Activated CD4-positive, CD25-positive, alpha-beta regulatory T cell treated with anti-CD3 and anti-CD28 coated beads, Interleukin-2, amount 50 U/mL, for 16 hours (primary cell): ENCODE results near the gene KCTD6.

Source experiments
- DNase-seq: peaks from one replicate; pipeline ENCODE4 v3.0.0-alpha.2; 2020; ENCODE audit warnings: low read depth, low spot score

KCTD6 gene

DNA sequence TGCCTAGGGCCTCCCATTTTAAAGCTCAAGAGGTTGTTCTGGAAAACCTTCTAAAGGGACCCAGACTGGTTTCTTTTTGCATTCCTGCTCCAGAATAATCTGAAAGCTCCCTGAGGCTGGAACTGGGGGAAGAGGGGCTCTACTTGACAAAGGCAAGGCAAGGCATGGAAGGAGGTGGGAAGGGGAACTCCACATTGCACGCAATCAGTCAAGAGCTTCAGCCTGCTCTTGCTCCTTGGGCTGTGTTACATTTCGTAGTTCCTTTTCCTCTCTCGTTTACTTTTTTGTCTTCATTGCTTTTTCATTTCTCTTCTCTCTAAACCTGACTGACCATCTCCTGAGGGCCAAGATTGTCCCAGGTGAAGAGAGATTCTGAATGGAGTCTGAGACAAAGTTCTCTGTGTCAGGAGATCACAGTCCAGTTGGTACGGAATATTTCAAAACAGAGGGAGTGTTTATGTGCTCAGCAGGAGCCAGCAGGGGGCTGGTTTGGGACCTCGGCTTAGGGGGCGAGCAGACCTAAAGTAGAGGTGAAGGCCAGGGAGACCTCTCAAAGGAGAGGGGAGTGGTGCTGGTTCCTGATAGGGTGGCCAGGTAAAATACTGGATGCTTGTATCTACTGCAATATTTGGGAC lies 6.0 kb upstream of the KCTD6 start:
- no peak for DNase-seq

DNA sequence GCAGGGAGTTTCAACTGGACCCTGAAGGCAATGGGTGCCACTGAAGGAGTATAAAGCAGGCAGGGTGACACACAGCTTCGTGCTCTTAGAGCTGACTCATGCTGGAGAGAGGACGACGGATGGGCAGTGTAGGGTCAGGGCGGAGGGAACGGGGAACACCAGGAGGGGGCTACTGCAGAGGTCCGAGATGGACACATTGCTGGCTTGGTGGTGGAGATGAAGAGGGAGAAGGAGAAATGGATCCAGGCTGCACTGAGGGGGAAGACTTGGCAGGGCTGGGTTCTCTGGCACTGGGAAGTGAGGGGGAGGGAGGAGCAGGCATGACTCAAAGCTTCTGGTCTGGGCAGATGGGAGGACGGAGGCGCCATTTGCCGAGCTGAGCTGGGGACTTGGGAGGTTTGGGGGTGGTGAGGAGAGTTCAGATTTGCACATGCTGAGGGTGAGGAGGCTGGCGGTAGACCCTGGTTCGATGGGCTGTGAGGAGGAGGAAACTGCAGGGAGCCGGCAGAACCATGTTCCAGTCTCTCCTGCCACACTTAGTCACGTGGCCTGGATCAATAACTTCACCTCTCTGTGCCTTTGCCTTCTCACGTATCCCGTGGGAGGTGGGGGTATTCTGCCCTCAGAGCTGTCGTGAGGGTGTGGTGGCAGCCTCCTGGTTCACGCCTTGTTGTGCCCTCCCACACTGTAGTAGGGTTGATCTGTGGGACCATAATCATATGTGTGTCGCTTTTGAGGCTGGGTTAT lies 4.6 kb upstream of the KCTD6 start:
- DNase-seq = no peak

DNA sequence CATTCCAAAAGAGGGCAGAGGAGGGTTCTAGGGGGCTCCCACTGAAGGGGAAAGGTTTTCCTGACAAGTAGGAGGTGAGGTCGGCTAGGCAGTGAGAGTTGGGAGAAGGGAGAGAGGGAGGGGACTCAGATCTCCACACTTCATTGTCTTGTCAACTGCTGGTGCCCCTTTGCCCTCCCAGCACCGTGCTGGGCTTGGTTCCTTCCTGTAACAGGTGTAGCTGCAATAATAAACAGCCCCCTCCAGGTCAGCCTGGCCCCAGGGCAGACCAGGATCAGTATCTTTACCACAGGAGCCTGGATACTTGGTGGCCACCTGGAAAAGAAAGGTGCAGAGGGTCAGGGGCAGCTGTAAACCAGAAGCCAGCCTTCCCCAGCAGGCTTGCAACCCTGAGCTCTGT lies 2.9 kb upstream of the KCTD6 start:
- no peak for DNase-seq

DNA sequence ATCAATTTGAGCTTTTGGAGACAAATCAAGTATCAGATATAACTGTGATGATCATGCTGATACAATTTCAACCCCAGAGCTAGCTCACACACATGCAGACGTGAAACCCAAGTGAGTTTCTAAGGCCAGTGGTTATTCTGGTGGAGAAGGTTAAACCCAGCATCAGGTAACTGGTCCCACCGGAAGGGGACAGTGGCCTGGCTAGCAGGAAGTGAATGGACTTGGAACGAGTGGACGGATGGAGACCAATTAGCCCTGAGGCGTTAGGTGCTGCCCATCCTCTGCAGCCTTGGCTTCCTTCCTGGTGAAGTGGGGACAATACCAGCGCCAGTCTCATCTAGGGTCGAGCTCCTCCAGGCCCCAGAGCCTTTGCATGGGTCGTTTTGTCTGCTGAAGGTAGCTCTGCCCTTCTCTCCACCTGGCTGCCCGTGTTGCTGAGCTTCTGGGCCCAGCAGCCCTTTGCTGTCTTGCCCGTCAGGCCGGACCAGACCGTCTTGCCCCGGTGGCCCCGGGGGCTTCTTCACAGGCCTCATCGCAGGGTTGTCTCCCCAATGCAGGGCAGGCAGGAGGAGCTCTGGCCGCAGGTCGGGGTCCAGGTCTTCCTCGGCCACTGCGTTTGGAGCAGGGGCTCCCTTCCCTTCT lies 915 bp upstream of the KCTD6 start:
- peak; percentile 6 for DNase-seq

DNA sequence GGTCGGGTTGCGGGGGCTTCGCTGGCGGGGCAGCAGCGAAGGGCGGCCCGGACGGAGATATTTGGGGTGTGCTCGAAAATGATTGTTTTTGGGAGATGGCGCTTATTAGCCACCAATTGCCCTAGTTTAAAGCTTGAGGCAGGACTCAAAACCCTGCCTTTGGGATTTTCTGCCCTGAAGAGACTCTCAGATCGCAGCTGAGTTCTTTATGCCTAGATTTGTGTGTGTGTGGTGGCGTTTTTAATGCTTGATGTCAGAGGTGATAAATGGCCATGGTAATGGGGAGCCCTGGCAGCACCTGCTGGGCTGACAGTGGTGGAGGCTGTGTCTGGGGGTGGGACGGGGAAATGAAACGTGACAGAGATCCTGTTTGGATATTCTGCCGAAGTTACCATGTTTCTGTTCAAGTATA lies 604 bp downstream of the KCTD6 start:
- no peak for DNase-seq

DNA sequence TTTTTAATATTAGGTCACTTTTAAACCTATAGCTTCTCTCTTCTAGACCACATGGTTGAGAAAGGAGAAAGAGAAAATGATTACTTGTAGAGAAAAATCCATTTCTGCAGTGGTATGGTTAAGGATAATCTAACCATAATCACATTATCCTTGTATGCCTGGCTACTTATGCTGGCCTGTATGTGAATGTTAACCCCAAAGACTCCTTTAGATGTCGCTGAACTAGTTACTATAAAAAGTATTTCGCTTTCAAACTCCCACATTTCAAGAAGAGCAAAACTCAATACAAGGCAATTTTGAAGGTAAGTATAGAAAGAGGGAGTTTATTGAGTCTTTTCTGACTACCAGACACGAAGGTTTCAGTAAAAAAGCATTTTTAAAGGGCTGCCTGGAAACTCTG lies 2.2 kb downstream of the KCTD6 start:
- no peak for DNase-seq

DNA sequence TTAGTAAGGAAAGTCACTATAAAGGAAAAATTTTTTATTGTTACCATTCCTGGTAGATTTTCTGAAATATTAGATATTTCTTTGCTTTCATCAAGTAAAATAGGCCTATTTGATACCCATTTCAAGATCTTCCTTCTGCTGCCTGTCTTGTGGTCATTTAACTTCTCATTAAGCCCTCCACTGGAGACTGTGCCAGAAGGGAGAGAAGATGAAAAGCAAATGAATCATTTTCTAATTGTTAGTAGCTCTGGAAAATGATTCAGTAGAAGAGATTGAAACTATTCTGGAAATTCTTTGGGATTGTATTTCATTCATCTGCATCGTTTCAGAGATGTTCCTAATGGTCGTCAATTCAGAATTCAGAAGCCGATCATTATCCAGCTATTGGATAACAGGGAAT lies 3.2 kb downstream of the KCTD6 start:
- no peak for DNase-seq

DNA sequence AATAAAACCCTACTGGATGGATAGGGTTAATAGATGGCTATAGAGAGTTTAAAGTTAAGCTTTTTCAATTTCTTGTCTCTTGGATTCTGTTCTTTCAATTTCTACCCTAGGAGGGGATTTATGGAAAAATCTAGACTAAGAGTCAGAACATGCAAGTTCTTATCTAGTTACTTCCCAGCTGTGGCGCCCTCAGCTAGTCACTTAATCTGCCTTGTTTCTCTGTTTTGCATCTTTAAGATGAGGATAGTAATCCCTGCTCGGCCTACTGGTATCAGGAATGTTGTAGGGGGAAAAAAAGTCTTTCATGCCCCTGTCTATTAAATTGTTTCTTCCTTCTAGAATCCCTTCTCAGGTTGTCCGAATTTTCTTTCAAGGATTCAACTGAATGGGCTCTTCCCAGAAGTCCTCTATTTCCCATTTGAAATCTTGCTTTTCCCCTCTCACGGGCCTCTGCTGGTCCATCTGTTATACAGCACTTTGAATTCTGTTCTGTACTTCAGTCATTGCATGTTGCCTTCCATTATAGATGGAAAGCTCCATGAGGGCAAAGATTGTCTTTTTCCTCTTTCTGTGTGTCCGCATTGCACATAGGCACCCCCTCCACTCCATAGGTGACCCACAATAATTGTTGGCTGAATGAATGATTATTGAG lies 4.4 kb downstream of the KCTD6 start:
- no peak for DNase-seq

- no peak for DNase-seq
Measured at GRCh38 chr3:58497097-58497496, 5.2 kb downstream of the KCTD6 start.

DNA sequence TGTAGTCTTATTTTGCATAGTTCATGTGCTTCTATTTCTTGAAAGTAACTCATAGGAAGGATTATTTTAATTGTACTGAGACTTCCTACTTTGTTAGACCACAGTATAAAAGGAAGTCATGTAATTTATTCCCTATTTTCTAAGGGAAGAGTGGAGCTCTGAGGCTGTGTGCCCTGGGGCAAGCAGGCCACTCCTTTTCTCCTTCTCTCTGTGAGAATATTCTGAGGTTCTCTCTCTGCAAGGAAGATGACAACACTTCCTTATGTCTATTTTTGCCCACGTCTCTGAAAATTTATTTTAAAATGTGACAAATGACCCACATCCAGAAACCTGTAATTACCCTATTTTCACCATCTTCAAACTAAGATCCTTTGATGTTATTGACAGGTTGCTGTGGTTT lies 11.0 kb downstream of the KCTD6 start:
- DNase-seq = no peak

DNA sequence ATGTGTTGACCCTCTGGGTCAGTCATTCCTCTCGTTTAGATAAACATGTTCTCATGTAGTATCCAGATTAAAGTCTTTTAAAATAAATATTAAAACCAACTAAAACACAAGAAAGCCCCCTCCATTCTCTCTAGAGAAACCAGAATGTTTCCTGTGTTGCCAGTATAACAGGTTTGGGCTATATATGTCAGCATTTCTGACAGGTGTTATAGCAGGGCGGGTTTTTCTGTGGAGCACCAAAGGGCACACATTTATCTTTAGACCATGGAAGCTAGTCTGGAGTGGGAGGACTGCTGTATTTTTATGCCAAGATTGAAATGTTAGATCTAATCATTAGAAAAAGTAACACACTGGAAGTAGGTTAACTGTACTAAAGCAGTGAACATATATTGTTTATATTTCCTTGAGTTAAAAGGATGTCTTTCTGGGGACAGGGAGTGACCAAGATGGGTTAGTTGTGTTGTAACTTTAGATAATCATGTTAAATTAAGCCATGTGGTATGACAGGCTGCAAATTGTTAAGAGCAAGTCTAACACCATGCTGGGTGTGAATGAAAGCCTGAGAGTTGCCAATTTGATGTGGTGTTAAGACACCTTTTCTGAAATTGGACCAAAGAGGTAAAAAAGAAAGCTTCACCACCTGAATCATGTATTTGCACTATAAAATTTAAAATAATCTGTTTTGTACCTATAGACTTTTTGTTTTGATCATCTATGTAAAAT lies 15.6 kb downstream of the KCTD6 start:
- DNase-seq = no peak

DNA sequence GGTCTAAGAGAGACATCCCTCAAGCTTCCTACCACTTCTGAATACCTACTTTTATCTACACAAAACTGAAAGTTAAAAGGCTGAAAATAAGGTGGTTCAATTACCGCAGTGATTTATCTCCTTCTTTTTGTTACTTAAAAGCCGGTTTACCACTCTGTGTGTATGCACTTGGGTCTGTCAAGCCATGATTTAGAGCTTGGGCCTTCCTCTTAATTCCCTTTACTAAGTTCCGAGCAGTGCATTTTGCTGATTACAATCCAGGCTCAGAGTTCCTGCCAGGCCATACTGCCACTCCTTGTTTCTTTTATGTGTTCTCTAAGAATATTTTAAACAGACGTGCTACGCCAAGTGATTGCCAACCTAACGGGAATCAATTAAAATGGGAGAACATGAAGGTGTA lies 16.5 kb downstream of the KCTD6 start:
- no peak for DNase-seq

DNA sequence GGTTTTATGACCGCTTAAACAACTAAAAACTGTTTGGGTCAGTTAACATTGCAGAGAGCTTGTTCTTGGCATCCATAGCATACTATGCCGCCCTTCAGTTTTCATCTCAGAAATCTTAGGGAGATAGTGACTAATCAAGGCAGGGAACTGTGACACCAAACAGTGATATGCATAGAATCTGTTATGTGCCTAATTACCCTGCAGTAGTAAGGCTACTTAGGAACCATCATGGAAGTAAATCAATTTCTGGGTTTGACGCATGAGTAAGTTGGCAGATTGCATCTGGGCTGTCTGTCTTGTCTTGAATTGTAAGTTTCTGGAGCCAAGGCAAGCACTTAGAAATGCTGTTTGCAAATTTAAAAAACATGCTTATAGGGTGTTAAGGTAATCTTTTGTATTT lies 22.5 kb downstream of the KCTD6 start:
- DNase-seq = no peak

DNA sequence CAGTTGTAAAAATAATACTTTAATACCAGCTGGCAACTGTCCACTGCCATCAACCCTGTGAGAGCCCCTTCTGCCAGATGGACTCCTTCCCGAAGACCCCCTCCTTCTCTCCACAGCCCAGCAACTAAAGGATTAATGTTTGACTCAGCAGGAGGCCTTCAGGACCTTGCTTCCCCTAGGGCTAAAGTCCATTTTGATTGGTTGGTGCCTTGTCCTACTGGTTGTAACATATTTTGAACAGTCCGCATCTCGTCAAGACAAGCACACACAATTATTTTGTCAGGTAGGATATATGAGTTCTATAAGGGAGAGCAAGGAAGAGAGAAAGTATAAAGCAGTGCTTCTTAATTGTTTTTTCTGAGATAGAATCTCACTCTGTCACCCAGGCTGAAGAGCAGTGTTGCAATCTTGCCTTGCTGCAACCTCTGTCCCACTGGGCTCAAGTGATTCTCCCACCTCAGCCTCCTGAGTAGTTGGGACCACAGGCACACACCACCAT lies 26.4 kb downstream of the KCTD6 start:
- DNase-seq = no peak

GRCh38 chr3:58519668-58520402 lies 27.9 kb downstream of the KCTD6 start:
- DNase-seq = no peak

GRCh38 chr3:58520403-58521335 lies 28.8 kb downstream of the KCTD6 start:
- no peak for DNase-seq

DNA sequence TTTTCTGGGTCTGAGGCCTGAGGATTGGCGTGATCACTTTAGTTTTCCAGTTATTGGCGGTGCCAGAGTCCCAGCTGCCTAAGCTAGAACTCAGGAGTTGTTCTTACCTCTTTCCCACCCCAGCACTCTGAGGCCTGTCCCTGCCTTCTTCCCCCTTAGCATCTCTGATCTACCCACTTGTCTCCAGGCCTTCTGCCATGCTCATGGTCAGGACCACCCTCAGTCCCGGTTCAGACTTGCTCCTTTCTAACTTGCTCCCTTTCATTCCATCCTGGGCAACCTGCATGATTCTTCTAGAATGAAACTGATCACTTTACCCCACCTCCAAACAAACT lies 29.4 kb downstream of the KCTD6 start:
- DNase-seq = no peak

GRCh38 chr3:58521917-58522631 lies 30.2 kb downstream of the KCTD6 start:
- no peak for DNase-seq

- no peak for DNase-seq
Measured at GRCh38 chr3:58522759-58523425, 31.0 kb downstream of the KCTD6 start.
